GM21360 (cell line): ENCODE results near the gene TAF1A.
"Not testable (repeated sequence)": the region's sequence is repeated elsewhere in the genome, so short reads cannot be mapped to it uniquely, and the experiment has no call there.

ENCODE experiments used
- ATAC-seq: cut with Tn5 transposase; IDR thresholded peaks from one replicate; pipeline ENCODE4 v1.9.1; 2021; ENCODE audit warnings: mild to moderate bottlenecking, moderate library complexity; ENCODE audit not compliant: unreplicated experiment

Gene TAF1A

GRCh38 chr1:222589462-222590302, at the start of gene TAF1A:
Gene TAF1A, minus strand, starts transcription at chr1:222589933.
- peak; percentile 99 for ATAC-seq

- peak; percentile 84 for ATAC-seq
These were observed 44.7 kb upstream of the TAF1A start for GRCh38 chr1:222634180-222635013.

GRCh38 chr1:222632749-222633148, 43.0 kb upstream of the TAF1A start:
- no peak for ATAC-seq

- ATAC-seq: no peak
These were observed 42.0 kb upstream of the TAF1A start for GRCh38 chr1:222631611-222632208.

- no peak for ATAC-seq
These were observed 40.3 kb upstream of the TAF1A start for GRCh38 chr1:222629921-222630535.

- ATAC-seq: no peak
These were observed 37.5 kb upstream of the TAF1A start for GRCh38 chr1:222627232-222627631.

GRCh38 chr1:222624214-222624613, 34.5 kb upstream of the TAF1A start:
- ATAC-seq: no peak

- no peak for ATAC-seq
These were observed 33.7 kb upstream of the TAF1A start for GRCh38 chr1:222623458-222623857.

GRCh38 chr1:222622765-222623164, 33.0 kb upstream of the TAF1A start:
- ATAC-seq: no peak

- ATAC-seq: no peak
These were observed 30.8 kb upstream of the TAF1A start for GRCh38 chr1:222620566-222620965.

- no peak for ATAC-seq
These were observed 29.3 kb upstream of the TAF1A start for GRCh38 chr1:222618880-222619596.

GRCh38 chr1:222618001-222618879, 28.5 kb upstream of the TAF1A start, which contains the start of gene MIA3:
Gene MIA3, plus strand, starts transcription at chr1:222618097. Its CDS starts 14 bp downstream, at chr1:222618111.
- peak; percentile 51 for ATAC-seq

- ATAC-seq: peak; percentile 82
These were observed 27.7 kb upstream of the TAF1A start for GRCh38 chr1:222617367-222617951.

- no peak for ATAC-seq
These were observed 26.8 kb upstream of the TAF1A start for GRCh38 chr1:222616525-222616924.

GRCh38 chr1:222613627-222614026, 23.9 kb upstream of the TAF1A start:
- no peak for ATAC-seq

GRCh38 chr1:222610728-222611127, 21.0 kb upstream of the TAF1A start:
- no peak for ATAC-seq

- not testable (repeated sequence) for ATAC-seq
These were observed 19.4 kb upstream of the TAF1A start for GRCh38 chr1:222609111-222609510.

- ATAC-seq: no peak
These were observed 17.0 kb upstream of the TAF1A start for GRCh38 chr1:222606757-222607156.

- ATAC-seq: no peak
These were observed 11.5 kb upstream of the TAF1A start for GRCh38 chr1:222601257-222601656.
